Inflammatory macrophage treated with lipopolysaccharide for 4 hours (primary cell): ENCODE results near the gene MAP2K3.
"Not testable (repeated sequence)": the region's sequence is repeated elsewhere in the genome, so short reads cannot be mapped to it uniquely, and the experiment has no call there.

Experiments used
- DNase-seq: peaks from one replicate; pipeline ENCODE4 v3.0.0-alpha.2; 2020

MAP2K3 gene

GRCh38 chr17:21339011-21339410 lies 54.5 kb downstream of the MAP2K3 start:
- no peak for DNase-seq

DNA sequence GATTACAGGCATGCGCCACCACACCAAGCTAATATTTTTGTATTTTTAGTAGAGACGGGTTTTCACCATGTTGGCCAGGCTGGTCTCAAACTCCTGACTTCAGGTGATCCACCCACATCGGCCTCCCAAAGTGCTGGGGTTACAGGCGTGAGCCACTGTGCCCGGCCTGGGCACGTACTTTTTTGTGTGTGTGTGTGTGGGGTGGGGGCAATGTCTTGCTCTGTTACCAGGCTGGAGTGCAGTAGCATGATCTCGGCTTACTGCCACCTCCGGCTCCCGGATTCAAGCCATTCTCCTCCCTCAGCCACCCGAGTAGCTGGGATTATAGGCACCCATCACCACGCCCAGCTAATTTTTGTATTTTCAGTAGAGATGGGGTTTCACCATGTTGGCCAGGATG lies 55.1 kb downstream of the MAP2K3 start:
- DNase-seq, result not testable (repeated sequence)

DNA sequence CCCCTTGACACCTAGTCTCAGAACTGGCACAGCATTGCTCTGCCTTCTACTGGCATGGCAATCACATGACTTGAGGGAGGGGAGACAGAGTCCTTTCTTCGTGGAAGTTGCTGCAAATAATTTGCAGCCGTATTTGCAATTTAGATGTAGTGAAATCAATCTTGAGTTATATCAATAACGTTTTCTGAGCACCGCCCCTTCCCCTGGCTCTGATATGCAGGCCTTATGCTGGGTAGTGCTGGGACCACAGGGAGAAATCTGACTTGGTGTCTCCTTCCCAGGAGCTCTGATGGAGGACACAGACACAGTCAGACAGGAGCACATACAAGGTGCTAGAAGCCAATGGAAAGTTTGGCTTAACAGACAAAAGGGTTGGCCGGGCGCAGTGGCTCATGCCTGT lies 55.9 kb downstream of the MAP2K3 start:
- DNase-seq, result not testable (repeated sequence)

GRCh38 chr17:21341279-21341678 lies 56.8 kb downstream of the MAP2K3 start:
- DNase-seq, result not testable (repeated sequence)

DNA sequence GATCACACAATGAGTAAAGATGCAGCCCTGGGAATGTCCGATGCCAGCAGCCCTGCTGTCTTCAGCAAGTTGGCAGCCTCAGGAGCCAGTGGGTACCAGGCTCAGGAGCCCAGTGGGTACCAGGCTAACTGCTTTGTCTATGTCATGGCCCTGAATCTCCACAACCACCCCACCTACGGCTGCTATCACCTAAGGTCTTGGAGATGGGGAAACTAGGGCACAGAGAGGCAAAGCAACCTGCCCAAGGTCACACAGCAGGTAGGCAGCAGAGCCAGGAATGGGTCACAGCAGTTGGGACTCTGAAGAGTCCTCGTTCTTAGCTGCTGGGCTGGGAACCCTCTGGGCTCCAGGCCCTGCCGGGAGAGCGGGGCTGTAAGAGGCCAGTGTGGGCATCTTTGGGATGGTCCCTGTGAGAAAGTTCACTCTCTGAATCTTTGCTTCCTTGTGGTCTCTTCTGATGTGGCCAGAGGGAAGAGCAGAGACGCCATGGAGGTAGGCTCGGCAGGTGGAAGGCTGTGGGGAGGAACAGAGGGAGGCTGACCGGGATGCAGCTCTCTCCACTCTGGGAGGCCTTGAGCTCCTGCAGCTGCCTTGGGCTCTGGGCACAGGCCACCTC lies 57.5 kb downstream of the MAP2K3 start:
- not testable (repeated sequence) for DNase-seq

DNA sequence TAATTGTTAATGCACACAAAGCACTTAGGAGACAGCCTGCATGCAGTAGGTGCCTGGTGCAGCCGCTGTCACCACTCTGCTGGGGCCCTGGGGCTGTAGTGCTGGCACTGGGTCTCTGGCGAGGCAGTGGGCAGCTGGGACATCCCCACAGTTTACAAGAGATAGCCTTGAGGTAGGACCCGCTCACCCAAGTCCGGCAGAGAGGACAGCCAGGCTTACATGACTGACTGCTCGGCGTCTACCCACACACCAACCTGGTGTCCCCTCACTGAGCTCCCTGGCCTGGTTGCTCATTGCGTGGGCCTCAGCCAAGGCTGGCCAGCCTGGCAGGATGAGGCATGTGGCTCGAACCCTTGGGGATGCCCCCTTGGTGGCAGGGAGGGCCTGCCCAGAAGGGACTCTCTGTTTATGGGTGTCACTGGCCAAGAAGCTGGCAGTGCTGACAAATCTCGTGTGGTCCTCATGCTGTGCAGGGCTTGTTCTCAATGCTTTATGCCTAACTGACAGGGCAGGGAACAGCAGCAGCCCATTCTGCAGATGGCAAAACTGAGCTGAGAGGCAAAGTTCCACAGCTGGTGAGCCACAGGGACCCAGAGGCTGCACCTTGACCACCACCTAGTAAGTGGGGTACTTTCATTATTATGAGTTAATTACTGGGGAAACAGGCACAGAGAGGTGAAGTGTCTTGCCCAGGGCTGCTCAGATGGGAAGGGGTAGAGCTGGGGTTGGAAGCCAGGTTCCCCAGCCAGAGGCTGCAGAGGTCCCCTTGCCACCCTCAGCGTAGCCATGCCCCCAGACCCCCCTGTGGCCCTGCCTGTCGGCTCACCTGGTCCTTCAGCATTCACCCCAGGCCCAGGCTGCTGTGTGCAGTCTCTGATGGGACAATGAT lies 58.8 kb downstream of the MAP2K3 start:
- DNase-seq, result not testable (repeated sequence)

DNA sequence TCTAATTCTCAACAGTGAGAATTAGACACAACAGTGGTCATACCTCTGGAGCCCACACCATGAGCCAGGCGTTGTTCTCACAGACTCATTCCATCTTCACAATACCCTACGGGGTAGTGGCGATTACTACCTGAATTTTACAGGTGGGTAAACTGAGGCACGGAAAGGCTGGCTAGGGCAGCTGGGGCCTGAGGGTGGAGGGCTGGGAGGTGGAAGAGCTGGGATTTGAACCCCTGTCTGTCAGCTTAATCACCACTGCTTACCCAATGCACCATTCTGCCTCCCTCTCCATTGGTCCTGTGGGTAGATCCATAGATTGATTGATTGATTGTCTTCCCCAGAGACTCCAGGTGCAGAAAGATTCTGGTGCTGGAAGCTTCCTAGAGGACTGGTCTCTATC lies 60.3 kb downstream of the MAP2K3 start:
- not testable (repeated sequence) for DNase-seq

DNA sequence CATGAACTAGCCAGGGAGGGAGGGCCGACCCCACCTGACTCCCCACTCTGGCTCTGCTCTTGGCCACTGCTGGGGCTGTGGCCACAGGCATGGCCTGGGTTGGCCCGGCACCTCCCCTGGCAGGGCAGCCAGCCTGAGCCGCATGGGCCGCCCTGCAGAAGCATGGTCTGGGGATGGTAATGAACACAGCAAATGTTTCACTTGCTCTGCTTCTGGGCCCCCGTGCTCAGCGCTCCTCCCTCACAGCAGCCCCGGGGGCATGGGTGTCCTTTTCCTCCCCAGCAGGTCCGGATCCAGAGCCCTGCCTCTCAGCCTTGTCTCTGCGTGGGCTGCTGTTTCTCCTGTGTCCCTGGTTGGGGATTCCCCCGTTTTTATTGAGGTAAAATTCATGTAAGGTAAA lies 60.7 kb downstream of the MAP2K3 start:
- DNase-seq, result no peak

DNA sequence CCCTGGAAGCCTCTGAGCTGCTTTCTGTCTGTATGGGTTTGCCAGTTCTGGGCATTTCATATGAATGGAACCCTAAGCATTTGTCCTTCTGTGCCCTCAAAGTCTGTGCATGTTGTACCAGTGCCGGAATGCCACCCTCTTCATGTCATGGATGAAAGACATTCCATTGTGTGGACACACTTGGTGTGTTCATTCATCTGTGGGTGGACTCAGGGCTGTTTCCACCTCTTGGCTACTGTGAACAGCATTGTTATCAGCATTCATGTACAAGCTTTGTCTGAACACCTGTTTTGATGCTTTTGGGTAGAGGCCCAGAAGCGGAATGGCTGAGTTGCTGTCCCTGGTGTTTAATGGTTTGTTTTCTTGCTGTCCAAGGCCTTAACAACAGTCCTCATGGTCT lies 61.6 kb downstream of the MAP2K3 start:
- DNase-seq, result not testable (repeated sequence)

- not testable (repeated sequence) for DNase-seq
Observed at GRCh38 chr17:21346651-21347250, 62.2 kb downstream of the MAP2K3 start.

DNA sequence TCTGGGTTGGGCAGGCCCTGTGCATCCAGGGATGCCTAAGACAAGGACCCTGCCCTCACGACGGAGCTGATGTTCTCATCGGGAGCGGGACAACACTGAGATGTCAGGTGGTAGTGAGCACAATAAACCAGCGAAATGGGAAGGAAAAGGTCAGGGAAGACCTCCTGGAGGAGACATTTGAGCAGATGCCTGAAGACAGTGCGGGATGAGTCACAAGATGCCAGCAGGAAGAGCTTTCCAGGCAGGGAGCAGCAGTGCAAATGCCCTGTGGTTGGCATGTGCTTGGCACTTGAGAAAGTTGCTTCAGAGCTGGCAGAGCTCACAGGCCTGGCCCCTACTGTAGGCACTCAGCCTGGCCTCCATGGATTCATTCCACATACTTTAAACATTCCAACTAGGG lies 63.1 kb downstream of the MAP2K3 start:
- not testable (repeated sequence) for DNase-seq

- DNase-seq, result not testable (repeated sequence)
Observed at GRCh38 chr17:21348081-21348925, 63.8 kb downstream of the MAP2K3 start.

- DNase-seq, result not testable (repeated sequence)
Observed at GRCh38 chr17:21348926-21349261, 64.4 kb downstream of the MAP2K3 start.

DNA sequence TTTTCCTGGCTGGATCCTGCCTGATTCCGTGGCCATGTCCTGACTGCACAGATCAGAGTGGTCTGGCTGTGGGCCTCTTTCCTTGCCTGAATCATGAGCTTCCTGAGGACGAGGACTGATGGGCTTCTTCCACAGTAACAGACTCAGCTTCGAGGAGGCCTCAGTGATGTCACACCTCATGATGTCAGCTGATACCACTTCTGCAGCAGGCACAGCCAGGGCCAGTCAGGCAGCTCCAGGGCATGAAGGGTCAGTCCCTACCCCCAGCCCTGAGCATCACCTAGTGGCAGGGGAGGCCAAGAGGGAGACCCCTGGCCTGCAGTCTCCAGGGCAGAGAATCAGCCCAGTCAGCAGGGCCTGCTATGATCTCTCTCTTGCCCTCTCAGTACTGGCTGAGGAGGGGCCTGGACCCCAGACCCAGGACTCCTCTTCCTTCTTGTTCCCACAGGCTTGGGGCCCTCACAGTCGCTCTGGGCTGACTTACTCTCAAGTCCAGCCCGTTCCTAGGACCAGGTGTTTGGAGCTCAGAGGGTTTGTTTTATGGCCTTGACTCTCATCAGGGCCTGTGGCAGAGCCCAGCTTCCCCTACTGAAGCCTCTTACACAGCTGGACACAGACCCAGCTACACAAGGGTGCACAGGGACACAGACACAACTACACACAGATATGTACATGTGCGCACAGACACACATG lies 65.0 kb downstream of the MAP2K3 start:
- DNase-seq, result not testable (repeated sequence)

DNA sequence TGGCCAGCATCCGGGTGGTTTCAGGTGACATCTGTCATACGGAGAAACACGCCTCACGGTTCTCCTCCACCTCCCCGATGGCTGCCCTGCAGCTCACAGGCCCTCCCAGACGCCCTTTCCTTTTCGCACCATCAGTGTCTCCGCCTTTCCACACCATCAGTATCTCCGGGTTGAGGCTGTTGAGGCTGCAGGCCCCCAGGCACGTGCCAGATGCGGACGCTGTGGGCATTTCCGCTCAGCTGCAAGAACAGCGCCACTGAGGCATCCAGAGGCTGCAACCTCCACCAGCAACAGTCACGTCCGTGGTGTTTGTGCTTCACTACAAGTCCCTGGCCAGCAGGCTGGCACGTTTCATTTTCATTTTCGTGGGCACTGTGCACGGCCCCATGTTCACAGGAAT lies 66.0 kb downstream of the MAP2K3 start:
- DNase-seq, result not testable (repeated sequence)

- no peak for DNase-seq
Observed at GRCh38 chr17:21351366-21352065, 67.0 kb downstream of the MAP2K3 start.

GRCh38 chr17:21352221-21352980 lies 67.9 kb downstream of the MAP2K3 start:
- DNase-seq, result no peak

DNA sequence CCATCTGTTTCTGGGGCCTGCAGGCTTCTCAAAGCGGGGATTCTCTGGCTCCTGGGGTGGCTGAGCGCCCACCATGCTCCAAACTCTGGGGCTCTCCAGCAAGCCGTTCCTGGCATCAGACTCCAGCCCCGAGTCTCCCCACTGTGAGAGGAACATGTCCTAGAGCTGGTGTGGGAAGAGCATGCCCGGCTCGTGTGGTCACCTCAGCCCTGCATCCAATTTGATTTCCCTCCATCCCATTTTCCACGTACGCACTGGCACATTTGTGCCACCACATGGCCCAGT lies 68.4 kb downstream of the MAP2K3 start:
- DNase-seq, result no peak

GRCh38 chr17:21353326-21354010 lies 69.0 kb downstream of the MAP2K3 start:
- DNase-seq, result peak; percentile 7

- no peak for DNase-seq
Observed at GRCh38 chr17:21354796-21355385, 70.4 kb downstream of the MAP2K3 start.
